GM19463 (cell line): ENCODE measurements around the gene MMP20.

Source experiments
- ATAC-seq: cut with Tn5 transposase; IDR thresholded peaks from one replicate; pipeline ENCODE4 v1.9.1; 2021; ENCODE audit warnings: mild to moderate bottlenecking, moderate library complexity; ENCODE audit not compliant: unreplicated experiment

MMP20 gene

DNA sequence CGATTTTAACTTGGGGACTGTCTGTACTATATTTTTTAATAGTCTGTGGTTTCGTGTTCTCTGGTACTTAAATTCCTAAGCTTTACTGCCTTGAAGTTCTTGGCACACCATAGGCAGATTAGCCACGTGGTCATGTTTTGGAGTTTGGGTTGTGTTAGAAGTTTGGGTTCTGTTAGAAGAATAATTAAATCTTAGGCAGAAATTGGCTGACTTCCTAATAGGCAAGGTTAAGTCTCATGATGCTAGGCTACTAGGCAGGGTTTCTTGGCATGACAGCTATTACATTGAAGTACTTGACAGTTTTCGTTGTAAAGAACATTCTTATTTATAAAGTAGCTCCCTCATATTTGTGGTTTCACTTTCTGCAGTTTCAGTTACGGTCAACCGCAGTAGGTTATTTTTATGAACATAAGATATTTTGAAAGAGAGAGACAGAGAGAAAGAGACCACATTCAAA is 64.5 kb downstream of the MMP20 start:
- ATAC-seq = peak; percentile 75

DNA sequence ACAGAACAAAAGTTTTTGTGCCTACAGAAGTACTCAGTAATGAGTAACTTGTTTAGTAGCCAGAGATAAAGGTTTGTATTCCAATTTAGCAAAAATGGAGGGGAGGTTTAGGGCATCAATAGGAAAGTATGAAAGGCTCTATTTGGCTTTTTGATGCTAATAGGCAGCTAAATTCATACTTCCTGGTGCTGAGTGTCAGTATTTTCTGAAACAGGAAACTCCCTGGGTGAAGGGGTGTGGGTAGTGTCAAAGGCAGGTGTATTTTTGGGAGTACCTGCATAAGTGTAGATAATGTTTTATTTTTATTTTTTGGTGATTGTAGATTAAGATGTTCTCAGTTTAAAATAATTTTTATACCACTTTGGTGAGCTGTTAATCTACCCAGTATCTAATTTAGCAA is 65.3 kb downstream of the MMP20 start:
- ATAC-seq = peak; percentile 44

DNA sequence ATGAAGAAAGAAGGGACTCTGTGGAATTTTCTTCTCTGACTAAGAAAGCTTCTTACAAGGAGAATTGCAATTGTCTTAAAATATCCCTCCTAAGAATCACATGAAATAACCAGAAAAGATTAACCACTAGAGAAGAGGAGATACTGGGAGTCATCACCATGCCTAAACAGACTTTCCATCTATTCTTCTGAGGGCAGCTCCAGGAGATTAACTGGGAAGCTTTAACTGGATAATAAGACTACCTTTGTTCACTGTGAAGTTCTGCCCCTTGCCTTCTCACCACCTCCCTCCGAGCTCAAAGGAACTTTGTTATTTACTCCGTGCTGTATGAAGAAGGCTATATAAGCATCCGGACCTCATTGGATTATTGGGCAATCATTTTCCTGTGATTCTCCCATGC is 70.0 kb downstream of the MMP20 start:
- no peak for ATAC-seq

DNA sequence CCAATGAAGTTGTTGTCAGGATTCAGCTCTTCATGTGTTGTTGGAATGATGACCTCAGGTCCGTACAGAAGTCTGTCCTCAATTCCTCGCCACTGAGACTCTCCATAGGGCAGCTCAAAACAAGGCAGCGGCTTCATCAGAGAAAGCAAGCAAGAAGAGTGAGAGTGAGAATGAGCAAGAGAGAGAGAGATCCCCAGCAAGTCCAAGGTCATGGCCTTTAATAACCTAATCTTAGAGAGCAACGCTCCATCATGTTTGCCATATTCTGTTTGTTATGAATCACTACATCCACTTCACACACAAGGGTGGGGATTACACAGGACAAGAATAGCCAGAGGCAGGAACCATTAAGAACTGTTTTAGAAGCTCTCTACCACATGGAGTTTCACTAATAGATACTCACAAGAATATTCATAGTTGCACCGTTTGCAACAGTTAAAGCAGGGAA is 71.3 kb downstream of the MMP20 start:
- ATAC-seq = peak; percentile 85

DNA sequence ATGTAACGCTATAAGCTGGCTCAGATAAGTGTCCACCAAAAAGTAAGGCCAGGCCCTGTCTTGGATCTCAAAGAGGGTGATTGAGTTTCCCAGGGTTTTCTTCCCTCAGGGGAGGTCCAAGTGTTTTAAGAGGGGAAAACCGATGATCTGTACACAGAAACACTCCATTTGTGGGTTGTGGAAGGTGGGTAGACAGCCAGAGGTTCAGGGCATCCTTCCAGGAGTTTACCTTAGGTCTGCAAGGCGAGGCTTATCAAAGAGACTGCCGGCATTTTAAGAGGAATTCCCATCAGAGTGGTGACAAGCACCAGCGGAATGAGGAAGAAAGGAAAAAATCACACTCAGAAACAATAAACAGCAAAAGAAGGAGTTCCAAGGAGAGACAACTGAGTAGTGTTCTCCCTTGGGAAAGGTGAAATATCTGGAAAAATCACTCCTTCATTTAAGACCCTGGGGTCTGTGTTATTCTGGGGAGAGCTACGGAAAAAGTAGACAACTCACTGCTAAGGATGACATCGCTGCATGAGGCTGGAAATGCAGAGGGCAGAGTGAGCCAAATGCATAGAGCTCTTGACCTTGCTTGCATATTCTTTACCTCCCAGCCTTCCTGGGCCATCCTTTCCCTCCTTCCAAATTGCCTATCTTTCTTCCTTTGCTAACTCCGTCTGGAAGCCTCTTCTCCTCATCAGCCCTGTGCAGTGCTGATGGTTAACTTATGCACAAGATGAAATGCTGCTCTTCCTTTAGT is 72.5 kb downstream of the MMP20 start:
- no peak for ATAC-seq

DNA sequence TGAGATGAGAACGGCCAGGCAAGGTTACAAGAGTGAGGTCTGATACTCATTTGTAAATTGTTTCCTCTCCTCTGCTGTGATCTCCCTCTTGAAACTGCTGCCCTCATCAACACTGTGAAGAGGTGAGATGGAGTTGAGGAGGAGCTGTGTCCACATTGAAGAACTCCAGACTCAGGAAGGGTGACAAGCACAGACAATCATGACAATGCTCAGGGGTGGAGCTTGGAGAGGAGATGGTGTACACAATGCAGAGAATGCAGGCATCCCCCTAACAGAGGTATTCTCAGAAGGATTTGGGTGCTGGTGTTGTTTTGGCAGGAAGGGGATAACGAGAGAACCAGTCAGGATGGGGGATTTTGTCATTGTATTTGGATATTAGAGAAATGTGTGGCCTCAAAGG is 73.1 kb downstream of the MMP20 start:
- no peak for ATAC-seq

DNA sequence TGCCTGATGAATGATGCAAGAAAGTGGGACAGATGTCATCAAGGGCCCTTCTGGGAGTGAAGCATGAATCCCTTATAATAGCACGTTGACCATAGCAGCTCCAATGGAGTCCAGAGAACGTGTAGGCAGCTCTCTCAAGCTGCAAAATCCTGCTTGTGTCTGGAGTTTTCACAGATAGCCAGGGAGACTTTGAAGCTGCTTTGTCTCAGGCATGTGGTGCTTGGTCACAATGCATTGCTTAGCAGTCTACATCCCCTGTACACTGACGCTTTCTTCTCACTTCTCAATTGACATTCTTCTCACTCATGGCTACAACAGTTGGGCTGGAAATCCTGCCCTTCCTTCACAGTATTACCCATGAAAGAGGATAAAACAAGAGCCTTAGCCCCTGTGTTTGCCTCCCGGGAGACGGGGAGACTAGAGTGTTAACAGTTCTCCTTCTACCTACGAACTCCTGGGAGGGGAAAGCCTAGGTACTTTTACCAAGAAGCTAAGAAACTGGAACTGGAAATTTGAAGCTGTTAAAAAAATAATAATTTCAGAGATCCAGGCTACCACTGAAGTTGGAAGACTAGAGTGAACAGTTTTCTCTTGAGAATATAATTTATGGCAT is 73.9 kb downstream of the MMP20 start:
- no peak for ATAC-seq

DNA sequence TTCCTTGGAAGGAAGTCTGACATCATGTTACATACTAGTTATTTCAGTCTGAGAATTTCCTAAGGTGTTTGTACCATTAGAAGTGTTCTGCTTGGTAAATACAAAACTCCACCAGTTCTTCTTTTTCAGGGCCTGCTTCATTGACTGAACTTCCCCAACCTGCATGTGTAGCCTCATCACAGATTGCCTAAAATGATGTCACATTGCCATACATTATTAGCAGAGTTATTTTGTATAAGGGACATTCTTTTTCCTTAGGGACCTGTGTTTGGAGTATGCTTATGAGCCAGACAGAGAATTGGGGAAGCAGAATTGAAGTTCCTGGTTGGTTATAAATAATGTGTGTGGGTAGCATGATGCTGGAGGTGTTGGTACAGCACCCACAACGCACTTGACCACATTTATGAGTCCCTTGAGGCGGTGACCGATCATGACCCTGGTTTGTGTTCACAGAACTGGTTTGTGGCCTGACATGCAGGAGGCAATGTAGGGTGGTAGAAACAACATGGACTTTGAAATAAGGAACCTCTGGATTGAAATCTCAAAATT is 78.1 kb downstream of the MMP20 start:
- peak; percentile 80 for ATAC-seq

DNA sequence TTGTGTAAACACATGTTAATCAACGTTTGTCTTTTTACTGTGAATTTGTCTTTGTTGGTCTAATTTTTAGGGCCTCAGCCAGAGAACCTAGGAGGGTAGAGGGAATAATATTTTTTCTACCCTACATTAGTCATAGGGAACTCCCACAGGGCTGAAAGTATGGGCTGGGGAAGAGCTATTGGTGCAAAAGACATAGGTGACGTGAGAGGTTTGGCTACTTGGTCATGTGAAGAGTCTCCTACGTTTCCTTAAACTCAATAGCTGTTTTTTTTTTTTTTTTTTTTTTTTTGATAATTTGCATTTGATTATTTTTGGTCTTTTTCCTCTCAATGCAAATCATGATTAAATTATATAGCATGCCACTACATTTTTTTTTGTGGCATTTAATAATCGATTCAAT is 78.7 kb downstream of the MMP20 start:
- peak; percentile 51 for ATAC-seq

DNA sequence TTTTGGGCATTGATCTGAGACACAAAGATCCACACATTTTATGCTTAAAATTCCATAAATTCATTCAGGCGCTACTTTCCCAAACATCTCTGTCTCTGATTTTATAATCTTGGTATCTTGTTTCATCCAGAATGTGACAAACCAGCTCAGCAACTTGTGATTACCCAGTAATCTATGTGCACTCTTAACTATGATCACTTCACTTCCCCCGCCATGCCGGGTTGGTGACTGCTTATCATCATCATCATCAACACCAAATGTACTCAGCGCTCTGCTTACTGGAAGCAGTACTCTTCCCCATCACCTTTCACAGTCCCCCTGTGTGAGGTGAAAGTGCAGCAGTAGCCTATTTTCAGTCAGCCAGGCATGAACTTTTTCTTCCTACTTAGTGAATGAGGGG is 79.4 kb downstream of the MMP20 start:
- no peak for ATAC-seq

DNA sequence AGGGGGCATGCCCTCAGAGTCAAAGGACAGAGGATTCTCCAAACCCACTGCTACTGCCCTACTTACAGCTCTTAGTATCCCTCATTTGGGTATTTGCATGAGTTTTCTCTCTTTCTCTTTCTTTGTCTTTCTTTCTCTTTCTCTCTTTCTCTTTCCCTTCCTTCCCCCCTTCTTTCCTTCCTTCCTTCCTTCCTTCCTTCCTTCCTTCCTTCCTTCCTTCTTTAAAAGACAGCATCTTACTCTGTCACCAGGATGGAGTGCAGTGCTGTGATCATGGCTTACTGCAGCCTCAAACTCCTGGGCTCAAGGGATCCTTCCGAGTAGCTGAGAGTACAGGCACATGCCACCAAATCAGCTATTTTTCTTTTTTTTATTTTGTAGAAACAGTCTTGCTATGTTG is 80.5 kb downstream of the MMP20 start:
- no peak for ATAC-seq

DNA sequence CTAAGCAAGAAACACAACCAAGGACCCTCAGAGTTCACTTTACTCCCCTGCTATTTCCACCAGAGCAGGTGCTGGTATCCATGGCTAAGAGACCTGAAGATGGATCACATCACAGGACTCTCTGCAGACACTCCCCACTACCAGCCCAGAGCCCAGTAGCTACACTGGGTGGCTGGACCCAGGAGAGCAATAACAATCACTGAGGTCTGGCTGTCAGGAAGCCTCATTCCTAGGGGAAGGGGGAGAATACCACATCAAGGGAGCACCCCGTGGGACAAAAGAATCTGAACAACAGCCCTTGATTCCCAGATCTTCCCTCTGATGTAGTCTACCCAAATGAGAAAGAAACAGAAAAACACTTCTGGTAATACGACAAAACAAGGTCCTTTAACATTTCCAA is 85.6 kb downstream of the MMP20 start:
- no peak for ATAC-seq

DNA sequence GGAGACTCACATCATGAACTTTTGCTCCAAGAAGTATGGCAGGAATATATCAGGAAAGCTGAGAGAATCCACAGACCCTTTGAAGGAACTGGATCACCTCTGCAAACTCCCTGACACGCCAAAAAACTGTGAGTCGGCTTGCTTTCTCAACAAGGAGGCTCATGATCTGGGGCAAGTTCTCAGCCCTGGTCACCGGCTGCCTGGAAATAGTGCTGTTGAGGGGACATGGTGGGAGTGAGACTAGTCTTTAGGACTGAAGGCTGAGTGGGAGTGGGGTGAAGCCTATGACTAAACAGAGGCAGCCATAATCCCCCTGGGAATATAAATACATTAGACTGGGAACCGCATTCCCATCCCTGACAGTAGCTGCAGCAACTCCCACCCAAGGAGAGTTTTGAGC is 86.2 kb downstream of the MMP20 start:
- no peak for ATAC-seq

DNA sequence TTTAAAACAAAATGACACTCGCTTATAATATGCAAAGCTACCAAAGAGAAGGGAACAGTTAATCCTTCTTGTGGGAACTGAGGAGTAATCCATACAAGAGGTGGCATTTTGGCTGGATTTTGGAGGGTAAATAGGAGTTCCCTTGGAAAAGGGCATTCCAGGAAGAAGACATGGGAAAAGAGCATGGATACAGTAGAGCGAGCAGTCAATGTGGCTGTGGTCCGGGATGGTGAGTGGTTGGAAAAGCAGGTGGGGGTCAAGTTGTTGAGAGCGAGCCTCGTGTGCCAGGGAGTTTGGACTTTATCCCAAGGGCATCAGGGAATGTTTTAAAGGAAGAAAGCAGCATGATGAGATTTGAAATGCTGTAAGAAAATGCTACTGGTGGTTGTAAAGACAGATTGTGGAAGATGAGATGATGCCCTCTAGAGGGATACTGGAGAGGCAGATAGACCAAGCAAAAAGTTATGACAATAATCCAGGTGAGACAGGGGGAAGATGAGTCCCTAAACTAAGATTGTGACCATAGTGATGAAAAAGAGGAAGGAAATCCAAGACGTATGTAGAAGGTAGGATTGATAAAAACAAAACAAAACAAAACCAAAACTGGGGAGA is 90.8 kb downstream of the MMP20 start:
- no peak for ATAC-seq

DNA sequence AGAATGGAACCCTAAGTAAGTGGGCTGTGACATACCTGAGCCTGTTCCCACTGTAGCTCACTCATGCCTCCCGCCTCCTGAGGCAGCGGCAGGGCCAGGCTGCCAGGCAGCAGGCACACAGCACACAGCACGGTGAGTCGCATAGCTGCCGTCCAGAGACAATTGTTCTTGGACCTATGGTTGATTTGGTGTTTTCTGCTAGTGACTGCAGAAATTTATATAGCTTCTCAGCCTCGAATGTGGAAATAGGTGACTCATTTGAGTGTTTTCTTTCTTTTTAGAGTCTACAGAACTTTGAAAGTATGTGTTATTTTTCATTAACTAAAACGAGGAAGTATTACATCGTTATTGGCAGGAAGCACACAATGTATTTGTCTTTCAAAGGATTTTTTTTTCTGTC is 94.6 kb downstream of the MMP20 start, which contains the start of gene MMP7:
Gene MMP7 (minus strand): TSS at position 190 of the 400 bp plus-strand sequence. CDS start 47 bp downstream, at position 143.
- peak; percentile 64 for ATAC-seq

DNA sequence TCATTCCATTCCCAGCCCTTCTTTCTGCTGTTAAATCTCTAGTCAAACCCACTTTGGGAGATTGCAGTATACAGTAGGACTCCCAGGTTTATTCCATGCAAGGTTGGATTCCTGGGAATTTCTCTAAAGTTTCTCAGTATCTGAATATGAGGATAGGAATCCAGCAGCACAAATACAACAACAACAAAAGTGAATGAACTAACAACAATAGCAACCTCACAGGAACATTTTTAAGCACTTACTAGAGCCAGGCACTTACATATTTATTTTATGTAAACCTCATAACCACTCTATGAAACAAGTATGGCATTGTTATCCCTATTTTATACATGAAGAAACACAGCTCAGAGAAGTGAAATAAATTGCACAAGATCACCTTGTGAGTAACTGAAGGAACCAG is 96.5 kb downstream of the MMP20 start:
- no peak for ATAC-seq

DNA sequence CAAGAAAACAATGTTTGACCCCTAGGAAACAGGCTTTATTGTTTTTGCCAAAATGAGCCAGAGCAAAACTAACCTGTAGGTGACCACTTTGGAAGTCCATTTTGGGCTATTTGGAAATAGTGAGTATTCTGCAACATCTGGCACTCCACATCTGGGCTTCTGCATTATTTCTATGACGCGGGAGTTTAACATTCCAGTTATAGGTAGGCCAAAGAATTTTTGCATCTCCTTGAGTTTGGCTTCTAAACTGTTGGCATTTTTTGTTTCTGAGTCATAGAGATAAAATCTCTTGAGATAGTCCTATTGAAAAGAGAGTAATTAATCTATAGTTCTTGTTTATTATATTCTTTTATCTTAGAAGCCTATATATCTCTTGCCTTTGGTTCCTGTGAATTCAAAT is 97.4 kb downstream of the MMP20 start:
- ATAC-seq = no peak

DNA sequence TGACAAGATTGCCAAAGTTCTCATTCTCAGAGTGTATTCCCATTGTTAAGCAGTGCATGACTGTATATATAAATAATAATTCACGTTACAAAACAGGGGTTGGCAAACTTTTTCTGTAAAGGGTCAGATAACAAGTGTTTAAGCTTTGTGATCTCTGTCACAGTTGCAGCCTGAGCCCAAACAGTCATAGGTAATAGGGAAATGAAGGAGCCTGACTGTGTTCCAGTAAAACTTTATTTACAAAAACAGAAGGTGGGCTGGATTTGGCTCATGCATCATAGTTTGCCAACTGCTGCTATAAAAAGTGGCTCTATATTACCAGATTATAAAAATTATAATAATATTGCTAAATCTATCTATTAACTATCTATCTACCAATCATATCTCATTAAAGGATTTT is 98.1 kb downstream of the MMP20 start:
- ATAC-seq = no peak
